ENCODE data around the gene UBE2Q2. TPM values are rescaled to one million over a fixed set of nuclear protein-coding genes. Genes with fewer than 3 reads are reported as not detected.

The UBE2Q2 gene
- total and polyA plus RNA-seq, 9 of the 15 experiments (the other 6 are each of a cell fraction or from before 2014, with no cell fraction given) = 6.2 to 24.0 (median 16.2) TPM

GRCh38 chr15:75862796-75863195 lies 19.5 kb downstream of the UBE2Q2 start:
- no peaks in the 10 kb centered on the region for H3K9me3 ChIP-seq (replicated peaks; ENCODE audit: control insufficient read depth, insufficient read depth, low read depth, low read length)
- DNase-seq (ENCODE audit: extremely low read depth in 1 of 4, low spot score in 3 of 4) (no peak), FAIRE-seq (no peak), ATAC-seq (no peak)
- intact Hi-C loops (cut with micrococcal nuclease) = no loop called here
- TF ChIP-seq HMGXB4 (CRISPR knock-in tag; IDR thresholded peaks at IDR 0.05) (no peak), SMARCA5 (IDR thresholded peaks at IDR 0.05) (no peak), FOXP1 (CRISPR knock-in tag; IDR thresholded peaks at IDR 0.05) (no peak), SNRNP70 (optimal IDR thresholded peaks at IDR 0.05; ENCODE audit: low read depth, low read length) (no peak), MYNN (IDR thresholded peaks at IDR 0.05) (no peak), MYNN (CRISPR knock-in tag; IDR thresholded peaks at IDR 0.05) (no peak), LEF1 (IDR thresholded peaks at IDR 0.05) (no peak), NFIC (IDR thresholded peaks at IDR 0.05) (no peak), FOXM1 (IDR thresholded peaks at IDR 0.05; ENCODE audit: low read depth) (no peak), FOXM1 (CRISPR knock-in tag; IDR thresholded peaks at IDR 0.05; ENCODE audit: low read depth) (no peak), FUS (optimal IDR thresholded peaks at IDR 0.05; ENCODE audit: low read depth, low read length) (no peak)
- H3K9me1 ChIP-seq (ENCODE audit: control insufficient read depth, insufficient read depth, low read length) = no peaks in the 10 kb centered on the region
- H3K27ac ChIP-seq (ENCODE audit: extremely low read depth, low read depth, low read length) = no peak overlapping the region
- 93% methylated on average over 1 of the region's 1 CpG for WGBS (ENCODE audit: insufficient coverage, low coverage, missing lambda C conversion rate)
- peaks cover 0 to 20% of the 10 kb centered on the region in 2 experiments; a peak in 2 of 5 replicates for H3K4me1 ChIP-seq (replicated peaks in 1 of 2; ENCODE audit: control insufficient read depth in 2 of 2, insufficient read depth in 2 of 2, low read length in 2 of 2)
- no peak overlapping the region for H3K4me3 ChIP-seq
- ChIA-PET CTCF (ENCODE audit: low intra/inter-chr PET ratio) (no interaction called here), POLR2A (interaction anchor here (2.3 kb wide), 1 partner anchor 14 kb away, joined by 8 read pairs; no protein-coding TSS in a partner anchor)
- no TSS peak for BruUV-seq (replicated peaks)
- H3K27me3 ChIP-seq (ENCODE audit: control insufficient read depth in 2 of 2, insufficient read depth in 2 of 2, low read length in 2 of 2) = no peaks in the 10 kb centered on the region
- no peak overlapping the region for H3K9ac ChIP-seq (ENCODE audit: insufficient read depth in 1 of 2, low read depth in 2 of 2, low read length in 2 of 2)
- H3K79me2 ChIP-seq (ENCODE audit: control insufficient read depth, insufficient read depth, low read length) = peaks cover 84% of the 10 kb centered on the region
- in situ Hi-C loops (cut with MboI) = no loop called here
- no peaks in the 10 kb centered on the region for H4K20me1 ChIP-seq (replicated peaks; ENCODE audit: control insufficient read depth, insufficient read depth, low read length)
- H2AFZ ChIP-seq (ENCODE audit: low read depth, low read length) = no peak overlapping the region
- no peak overlapping the region for H3K4me2 ChIP-seq (ENCODE audit: insufficient read depth, low read length)
- H3K36me3 ChIP-seq (ENCODE audit: control insufficient read depth, insufficient read depth, low read length) = peaks cover 71% of the 10 kb centered on the region

All from K562 (cell line).